PC-9 (cell line): ENCODE data around the gene CLEC18C.
"Not testable (repeated sequence)": the region's sequence is repeated elsewhere in the genome, so short reads cannot be mapped to it uniquely, and the experiment has no call there.

Source experiments
- CTCF ChIP-seq: fragments of 200-600 bp; sonication (generic); conservative IDR thresholded peaks from 2 replicates; pipeline ENCODE4 v1.6.1; 2017; ENCODE audit warnings: mixed run types, antibody characterized with exemption, mild to moderate bottlenecking, moderate library complexity
- EZH2 ChIP-seq: fragments of 200-600 bp; sonication (generic); IDR thresholded peaks from 2 replicates; pipeline ENCODE4 v1.8.0; 2017; ENCODE audit warnings: antibody characterized with exemption, low read depth

- TF ChIP-seq CTCF, EZH2: not testable (repeated sequence)
Measured at GRCh38 chr16:70136595-70136994, 37.0 kb upstream of the CLEC18C start.
